Activated CD4-positive, alpha-beta T cell treated with anti-CD3 and anti-CD28 coated beads, Interleukin-2, amount 50 U/mL, for 24 hours (primary cell): ENCODE data around the gene BANP.
"Not testable (repeated sequence)": the region's sequence is repeated elsewhere in the genome, so short reads cannot be mapped to it uniquely, and the experiment has no call there.

Experiments used
- DNase-seq, 2 donors: peaks; one replicate each; pipeline ENCODE4 v3.0.0-alpha.2; 2020; ENCODE audit warnings: low read depth in 1 of 2, low spot score in 1 of 2

The BANP gene

DNA sequence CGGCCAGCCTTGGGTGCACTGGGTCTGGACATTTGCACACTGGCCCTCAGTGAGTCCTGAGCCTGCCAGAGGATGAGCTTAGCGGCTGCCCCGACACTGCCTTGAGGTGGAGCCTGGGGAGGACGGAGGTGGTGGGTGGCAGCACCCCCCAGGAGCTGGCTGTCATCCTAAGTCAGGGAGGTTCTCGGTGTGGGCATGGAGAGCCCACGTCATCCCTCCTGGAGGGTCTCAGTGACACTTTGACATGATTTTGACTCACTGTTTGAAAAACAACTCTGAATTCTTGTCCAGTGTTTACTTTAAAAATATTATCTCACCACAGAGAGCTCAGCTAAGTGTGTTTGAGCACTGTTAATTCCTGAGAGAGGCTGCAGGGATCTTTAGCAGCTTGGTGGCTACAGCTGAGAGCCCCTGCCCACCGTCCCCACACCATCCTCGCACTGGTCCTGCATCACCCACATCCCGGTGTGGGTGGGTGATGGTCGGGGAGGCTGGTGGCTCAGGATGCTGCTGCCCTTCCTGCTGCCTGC is 63.1 kb downstream of the BANP start:
- no peak for DNase-seq

DNA sequence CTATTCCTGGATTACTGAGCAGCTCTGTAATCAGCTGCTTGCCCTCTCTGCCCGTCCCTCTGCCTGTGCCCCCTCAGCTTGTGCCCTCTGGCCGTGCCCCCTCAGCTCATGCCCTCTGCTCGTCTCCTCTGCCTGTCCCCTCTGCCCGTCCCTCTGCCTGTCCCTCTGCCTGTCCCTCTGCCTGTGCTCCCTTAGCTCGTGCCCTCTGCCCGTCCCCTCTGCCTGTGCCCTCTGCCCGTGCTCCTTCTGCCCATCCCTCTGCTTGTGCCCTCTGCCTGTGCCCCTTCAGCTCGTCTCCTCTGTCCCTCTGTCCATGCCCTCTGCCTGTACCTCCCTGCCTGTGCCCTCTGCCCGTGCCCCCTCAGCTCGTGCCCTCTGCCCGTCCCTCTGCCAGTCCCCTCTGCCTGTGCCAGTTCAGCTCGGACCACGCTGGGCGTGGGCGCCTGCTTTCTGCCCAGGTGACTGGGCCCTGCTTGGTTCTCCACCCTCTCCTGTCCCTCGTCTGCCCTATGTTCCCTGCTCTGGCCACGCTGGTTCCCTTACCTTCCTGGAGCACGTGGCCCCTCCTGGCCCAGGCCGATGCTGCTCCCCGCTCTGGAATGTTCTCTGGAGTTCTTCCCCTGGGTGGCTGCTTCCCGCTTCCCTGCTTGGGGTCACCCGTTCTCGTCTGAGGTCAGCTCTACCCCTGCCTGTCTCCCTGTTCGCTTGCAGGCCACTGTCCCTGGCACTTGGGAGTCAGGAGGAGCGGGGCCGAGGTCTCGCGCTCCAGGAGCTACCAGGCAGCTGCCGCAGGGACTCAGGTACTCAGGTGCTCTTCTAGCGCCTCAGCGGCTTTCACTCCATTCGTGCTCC is 63.9 kb downstream of the BANP start:
- DNase-seq = no peak

DNA sequence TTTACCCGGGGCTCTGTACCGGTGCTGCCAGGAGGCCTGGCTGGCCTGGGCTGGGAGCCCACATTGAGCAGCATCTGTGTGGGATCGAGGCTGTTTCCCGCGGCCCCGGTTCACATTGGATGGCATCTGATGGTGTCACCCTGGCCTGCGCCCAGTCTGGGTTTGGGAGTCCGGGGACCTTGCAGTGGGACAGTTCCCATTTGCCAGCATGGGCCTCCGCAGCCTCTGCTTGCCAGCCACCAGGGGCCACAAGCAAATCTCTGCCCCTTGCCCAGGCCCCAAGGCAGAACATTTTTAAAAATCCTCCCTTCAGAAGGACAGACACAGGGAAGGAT is 64.5 kb downstream of the BANP start:
- DNase-seq = no peak

DNA sequence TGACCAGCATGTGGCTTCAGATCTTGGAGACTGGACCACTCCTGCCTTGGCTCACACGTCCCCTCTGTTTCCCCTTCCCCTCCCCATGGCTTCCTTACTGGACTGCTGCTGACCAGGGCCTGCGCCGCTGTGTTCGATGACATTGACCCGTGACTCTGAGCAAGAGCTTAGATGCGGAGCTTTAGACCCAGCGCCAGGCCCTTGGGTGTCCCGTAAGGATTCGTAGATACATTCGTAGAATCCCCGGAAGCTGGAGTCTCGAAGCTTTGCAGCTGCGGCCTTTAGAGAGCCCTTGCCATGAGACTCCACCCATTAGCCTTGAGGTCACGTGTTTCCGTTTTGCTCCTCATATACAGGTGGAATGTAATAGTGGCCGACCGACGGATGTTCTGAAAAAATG is 65.2 kb downstream of the BANP start:
- not testable (repeated sequence) for DNase-seq

DNA sequence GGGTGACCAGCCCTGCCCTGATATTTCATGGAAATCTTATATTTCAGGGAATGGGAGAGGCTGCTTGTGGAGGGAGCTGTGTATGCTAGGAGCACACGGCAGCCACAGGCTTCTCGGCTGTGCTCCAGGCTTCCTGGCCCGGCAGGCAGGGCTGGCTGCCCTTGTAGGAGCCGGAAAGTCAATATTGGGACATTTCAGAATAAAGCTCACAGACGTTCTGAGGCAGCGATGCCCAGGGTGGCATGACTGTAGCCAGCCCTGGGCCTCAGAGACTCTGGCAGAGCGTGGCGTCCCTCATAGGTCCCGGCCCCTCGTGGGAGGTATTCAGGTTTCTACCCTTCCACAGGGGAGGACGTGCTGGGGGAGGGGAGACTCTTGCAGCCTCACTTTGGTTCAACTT is 65.7 kb downstream of the BANP start:
- DNase-seq = no peak

DNA sequence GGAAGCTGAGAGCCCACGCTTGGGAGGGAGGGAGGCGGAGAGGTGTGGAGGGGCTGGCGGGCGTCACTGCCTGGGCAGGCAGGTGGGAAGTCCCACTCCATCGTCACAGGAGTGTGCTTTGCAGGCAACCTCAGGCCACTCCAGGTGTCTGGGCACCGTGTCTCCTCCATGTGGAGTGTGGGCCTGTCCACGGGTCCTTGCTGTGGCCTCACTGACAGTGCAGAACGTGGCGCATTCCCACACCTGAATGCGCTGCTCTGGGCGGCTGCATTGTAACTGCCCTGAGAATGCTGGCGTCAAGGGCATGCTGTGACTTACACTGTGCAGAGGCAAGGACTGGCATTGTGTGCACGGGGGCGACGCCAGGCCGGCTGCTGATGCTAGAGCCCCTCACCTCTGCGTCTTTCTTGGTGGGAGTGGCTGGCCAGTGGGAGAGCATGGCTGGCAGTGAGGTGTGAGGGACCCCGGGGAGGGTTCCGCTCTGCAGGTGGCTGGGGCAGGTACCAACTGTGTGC is 66.4 kb downstream of the BANP start:
- no peak for DNase-seq

DNA sequence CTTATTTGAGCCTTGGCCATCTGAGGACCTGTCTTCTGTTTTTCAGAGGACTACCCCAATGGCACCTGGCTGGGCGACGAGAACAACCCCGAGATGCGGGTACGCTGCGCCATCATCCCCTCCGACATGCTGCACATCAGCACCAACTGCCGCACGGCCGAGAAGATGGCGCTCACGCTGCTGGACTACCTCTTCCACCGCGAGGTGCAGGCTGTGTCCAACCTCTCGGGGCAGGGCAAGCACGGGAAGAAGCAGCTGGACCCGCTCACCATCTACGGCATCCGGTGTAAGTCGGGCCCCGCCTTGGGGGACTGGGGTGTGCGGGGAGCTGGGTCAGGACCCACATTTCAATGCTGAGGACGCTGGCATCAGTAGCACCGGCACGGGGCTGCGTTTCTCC is 67.1 kb downstream of the BANP start:
- not testable (repeated sequence) for DNase-seq

DNA sequence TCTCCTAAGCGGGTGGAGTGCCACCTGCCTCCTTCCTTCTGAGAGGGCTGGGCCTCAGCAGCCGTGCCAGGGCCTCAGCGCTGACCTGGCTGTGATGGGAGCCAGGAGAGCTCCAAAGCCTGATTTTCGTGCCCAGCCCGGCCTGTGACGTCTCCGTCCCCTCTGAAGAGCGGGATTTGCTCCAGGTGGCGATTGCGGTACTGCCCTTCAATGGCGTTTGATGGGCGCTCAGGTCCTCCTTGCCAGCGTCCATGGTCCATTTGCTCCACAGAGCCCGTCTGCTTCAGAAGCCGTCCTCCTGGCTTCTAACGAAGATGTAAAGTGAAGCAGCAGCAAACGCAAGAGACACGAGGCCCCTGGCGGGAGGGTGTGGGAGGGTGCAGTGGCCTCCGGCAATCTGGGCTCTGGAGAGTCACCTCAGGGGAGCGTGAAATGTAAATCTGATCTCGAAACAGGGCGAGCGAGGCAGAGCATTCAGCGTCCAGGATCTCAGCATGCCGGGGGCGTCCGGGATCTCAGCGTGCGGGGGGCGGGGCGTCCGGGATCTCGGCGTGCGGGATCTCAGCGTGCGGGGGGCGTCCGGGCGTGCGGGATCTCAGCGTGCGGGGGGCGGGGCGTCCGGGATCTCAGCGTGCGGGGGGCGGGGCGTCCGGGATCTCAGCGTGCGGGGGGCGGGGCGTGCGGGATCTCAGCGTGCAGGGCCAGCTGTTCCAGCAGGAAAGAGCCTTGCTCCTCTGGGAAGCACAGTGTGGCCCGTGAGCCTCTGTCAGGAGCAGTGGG is 68.0 kb downstream of the BANP start:
- not testable (repeated sequence) for DNase-seq

DNA sequence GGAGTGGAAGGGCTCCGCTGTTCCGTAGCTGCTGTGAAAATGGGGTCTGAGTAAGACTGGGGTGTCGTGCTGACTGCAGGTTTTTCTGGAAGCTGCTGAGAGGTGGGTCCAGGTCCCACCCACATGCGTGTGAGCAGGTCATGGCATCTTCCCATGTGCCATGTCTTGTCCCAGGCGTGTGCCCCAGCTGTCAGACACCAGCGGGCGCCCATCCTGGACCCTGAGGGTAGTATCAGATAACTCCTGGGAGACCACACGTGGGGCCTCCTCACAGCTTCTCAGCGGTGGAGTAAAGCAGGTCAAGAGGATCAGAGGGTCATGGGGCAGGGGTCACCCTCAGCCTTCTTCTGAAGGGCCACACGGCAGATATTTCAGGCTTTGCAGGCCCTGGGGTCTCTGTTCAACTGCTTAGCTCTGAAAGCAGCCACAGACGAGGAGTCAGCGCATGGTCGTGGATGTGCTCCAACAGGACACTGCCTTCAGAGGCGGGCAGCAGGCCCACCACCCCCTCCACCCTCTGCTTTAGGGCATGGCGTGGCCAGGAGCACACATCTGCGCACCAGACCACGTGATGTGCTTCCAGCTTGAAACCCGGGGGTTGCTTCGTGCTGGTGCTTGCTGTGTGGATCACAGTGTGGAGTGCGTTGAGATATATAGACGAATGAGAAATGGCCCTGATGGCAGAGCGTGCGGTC is 68.7 kb downstream of the BANP start:
- DNase-seq = no peak

DNA sequence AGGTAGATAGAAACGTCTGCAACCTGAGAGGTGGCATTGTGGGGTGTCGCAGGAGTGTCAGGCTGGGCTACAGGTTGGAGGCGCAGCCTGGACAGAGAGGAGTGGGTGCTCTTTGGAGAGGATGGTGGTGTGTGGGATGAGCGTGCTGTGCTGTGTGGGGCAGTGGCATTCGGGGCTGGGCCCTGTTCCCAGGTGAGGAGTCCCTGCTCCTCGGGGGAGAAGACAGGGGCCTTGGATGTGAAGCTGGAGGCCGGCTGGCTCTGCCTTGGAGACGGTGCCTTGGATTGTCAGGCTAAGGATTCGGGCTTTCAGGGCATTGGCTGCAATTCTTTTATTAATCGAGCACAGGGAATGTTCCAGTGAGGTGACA is 69.3 kb downstream of the BANP start:
- no peak for DNase-seq

DNA sequence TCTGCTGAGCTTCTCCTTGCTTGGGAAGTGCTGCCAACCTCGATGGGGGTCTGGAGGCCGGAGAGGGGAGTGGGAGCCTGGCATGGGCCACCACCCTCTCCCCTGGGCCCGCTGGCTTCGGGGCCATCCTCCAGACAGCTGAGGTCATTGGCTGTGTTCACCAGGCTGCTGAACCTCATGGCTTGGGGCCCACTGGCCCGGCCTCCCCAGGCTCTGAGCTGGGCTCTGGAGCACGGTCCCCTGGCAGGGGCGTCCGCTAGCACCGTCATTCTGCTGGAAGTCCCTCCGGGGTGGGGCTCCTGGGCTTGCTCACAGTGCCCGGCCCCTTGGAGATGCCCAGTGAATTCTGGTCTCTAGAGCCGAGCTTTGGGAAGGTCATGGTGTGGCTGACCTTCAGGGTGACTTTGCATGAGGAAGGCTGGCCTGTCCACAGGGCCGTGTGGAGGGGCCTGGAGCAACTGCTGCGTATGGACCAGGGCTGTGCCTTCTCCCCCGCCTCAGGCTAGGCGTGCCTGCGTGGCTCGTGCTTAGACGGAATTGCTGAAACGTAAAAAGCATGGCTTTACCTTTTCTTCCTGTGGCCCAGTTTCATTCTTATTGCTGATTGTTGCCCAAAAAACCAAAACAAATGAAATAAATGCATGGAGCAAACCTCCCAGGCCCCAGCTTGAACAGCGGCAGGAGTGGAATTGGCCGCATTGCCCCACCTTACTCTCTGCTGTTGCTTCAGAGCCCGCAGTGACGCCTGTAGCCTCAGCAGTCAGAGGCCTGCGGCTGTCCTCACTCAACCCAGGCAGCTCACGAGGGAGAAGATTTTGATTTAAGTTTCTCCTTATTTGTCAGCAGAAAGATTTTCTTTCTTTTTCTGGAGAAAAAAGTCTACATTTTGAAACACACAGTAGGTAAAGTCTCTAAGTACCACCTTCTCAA is 70.1 kb downstream of the BANP start:
- DNase-seq = not testable (repeated sequence)

DNA sequence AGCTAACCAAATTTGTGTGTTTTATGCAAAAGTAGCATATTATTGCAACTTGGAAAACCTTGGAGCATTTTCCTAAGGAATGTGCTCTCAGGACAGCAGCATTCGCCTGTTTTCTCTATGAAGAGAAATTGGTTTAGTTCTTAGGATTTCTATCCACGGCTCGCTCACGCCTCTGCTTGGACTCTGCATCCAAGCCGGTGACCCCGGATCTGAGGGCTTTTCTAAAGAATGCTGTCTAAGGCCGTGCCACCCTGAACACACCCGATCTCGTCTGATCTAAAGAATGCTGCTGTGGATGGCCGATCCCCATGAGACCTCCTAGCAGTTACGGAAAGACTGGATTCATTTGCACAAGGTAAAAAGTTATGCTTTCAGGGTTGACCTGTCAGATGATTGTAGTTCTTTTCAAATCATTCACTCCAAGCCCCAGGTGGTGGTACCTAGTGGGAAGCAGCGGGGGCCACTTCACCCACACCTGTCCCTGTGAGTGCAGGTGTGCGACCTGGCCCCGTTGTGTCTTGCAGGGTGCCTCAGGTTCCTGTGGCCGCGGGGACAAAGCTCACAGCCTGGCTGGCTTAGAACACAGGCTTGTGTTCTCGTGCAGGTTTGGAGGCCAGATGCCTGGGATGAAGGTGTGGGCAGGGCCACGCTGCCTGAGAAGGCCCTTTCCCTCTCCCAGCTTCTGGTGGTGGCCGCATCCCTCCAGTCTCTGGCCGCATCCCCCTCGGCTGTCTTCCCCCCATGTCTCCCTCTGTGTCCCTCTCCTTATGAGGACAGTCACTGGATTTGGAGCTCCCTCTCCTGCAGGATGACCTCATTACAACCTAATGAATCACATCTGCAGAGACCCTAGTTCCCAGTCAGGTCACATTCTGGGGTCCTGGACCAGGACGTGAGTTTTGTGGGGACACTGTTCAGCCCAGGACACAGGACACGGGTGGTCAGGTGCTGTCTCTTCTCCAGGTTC is 71.1 kb downstream of the BANP start:
- DNase-seq = no peak

DNA sequence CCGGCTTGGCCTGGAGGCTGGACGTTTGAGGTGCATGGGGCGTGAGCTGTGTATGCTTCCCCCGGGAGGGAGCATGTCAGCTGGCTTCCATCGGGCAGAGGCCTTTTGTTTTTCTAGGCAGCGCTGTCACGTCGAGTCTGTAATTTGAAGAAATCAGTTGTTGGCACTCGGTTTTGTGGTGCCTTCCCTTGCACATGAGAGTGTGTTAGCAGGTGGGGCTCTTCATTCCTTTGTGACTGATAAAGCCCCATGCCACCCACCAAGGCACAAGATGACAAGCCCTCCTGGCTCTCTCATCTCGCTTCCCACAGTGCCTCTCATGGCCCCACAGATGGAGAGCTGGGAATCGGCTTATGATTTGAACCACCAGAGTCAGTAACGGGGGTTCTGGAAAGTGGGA is 72.1 kb downstream of the BANP start:
- no peak for DNase-seq

DNA sequence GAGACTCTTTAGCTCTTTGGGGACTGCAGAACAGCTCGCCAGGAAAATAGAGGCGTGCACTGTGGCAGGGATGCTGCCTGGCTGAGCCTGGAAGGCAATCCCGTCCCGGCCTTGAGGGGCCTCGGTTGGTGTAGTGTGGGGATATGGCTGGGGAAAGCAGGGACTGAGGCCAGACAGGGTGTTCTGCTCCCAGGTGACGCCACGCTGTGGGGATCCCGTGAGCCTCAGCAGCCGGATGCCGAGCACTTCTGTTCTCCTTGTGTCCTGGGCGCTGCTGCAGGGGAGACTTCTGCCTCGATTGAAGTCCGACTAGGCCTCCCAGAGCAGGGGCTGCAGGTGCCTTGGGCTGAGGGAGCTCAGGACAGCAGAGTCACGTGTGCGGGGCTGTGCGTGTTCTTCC is 72.6 kb downstream of the BANP start:
- DNase-seq = no peak

DNA sequence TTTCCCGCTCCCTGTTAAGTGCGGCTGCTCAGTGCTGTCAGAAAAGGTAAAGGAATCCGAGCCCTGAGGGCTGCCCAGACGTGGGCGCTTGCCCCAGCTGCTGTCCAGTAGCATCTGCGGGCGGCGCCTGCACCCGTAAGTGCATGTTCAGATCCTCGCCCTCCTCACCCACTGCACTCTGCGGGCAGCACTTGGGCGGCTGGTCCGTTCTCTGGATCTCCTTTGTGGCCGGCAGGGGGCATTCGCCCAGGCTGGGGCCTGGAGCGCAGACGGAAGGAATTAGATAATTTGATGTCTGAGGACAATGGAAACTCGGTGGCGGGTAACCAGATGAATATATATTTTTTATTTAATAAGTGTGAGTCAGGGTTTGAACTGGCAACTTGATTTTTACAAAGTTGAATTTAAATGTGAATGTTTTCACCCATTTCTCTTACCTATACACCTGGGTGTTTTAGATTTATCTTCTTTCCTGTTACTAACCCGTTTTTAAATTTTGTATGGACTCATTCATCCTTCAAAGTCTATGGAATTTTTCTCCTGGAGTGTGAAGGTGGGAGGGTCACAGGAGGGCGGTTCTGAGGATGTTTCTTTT is 73.4 kb downstream of the BANP start:
- DNase-seq = not testable (repeated sequence)

DNA sequence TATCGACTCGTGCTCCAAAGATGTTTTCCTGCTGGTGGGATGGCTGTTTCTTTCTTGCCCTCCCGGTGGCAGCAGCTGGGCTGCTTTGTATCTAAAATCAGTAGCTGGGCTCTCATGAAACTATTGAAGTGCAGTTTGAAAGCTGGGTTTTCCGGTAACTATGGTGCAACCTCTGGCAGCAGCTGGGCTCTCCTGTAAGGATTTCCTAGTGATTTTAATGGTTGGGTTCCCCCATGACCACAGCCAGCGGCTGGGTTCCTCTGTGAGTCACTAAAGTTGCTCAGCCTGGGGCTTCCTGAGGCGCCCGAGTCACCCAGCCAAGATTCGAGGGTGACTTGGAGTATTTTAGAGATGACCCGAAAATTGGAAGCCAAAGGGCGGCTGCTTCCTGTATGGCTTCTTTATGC is 73.9 kb downstream of the BANP start:
- DNase-seq = not testable (repeated sequence)

DNA sequence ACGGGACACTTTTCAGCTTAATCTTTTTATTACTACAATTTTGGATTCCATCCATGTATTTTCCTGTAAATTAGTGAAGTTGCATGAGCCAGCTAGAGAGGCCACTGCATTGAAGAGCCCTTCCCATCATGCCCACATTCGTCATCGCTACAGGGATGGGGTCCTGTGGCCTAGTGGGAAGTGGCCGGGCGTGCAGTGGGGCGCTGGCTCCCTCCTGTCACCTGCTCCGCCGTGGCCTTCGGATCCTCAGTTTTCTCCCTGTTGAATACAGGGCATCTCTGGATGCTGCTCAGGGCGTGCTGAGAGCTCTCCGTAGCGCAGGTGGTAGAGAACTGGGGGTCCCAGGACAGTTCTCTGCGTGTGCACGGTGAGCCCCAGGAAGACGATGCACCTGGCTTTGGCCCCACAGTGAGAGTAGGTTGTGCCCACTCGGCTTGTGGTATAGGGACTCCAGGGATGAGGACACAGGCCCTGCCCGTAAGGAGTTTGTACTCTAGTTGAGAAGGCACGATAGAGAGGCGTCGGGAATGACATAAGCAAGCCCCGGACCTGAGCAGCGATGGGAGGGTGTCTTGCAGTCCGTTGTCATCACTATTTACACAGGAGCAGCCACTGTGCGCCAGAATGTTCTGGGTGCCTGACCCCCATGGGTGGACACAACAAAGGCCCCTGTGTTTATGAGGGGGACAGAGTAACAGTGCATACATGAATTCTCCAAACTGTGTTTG is 74.8 kb downstream of the BANP start:
- not testable (repeated sequence) for DNase-seq
